HEK293 (cell line): Measurements from ENCODE around the gene INS.

Source experiments
- CTCF ChIA-PET: fragments of 350-600 bp; formaldehyde crosslinking; extraction: SDS; loops from one replicate; lab custom pipeline; 2021; ENCODE audit warnings: antibody characterized with exemption; lab: Yijun Ruan, JAX
- POLR2A ChIA-PET: fragments of 300-600 bp; formaldehyde crosslinking; extraction: SDS; loops from one replicate; lab custom pipeline; 2020; ENCODE audit warnings: antibody characterized with exemption, inconsistent platforms; lab: Yijun Ruan, JAX
- H3K27ac ChIP-seq: fragments of 200-500 bp; sonication (Bioruptor generic); 2 replicates; pipeline ENCODE4 v1.5.1; 2014; ENCODE audit warnings: low read depth, low read length, control low read depth, inconsistent platforms; ENCODE audit errors: extremely low read depth
- H3K36me3 ChIP-seq, 2 experiments: fragments of 200-500 bp in 1 of 2; sonication (Bioruptor generic) in 1 of 2; 1 replicate in 1 of 2; 2 replicates in 1 of 2; pipeline ENCODE4 v1.5.1; 2014 to 2017; ENCODE audit warnings: inconsistent platforms in 2 of 2, low read length in 2 of 2; ENCODE audit not compliant: control insufficient read depth in 2 of 2, insufficient read depth in 1 of 2
- H3K4me1 ChIP-seq: fragments of 200-500 bp; sonication (Bioruptor generic); 2 replicates; pipeline ENCODE4 v1.5.1; 2014; ENCODE audit warnings: mild to moderate bottlenecking, low read length, inconsistent platforms; ENCODE audit not compliant: control insufficient read depth, insufficient read depth
- H3K4me3 ChIP-seq: 2 replicates; pipeline ENCODE4 v1.5.1; 2011; ENCODE audit warnings: low read depth, mild to moderate bottlenecking, control low read depth, low read length, moderate library complexity
- H3K9me3 ChIP-seq: fragments of 200-500 bp; sonication (Bioruptor generic); 2 replicates; pipeline ENCODE4 v1.5.1; 2014; ENCODE audit warnings: low read depth, low read length, inconsistent platforms; ENCODE audit not compliant: control insufficient read depth, insufficient read depth
- INSM2 ChIP-seq: fragments of 450-650 bp; formaldehyde crosslinking; IDR thresholded peaks from 2 replicates; pipeline ENCODE4 v1.5.1; 2016; ENCODE audit warnings: missing biosample characterization, missing genetic modification characterization
- KLF1 ChIP-seq: fragments of 450-650 bp; formaldehyde crosslinking; IDR thresholded peaks from 2 replicates; pipeline ENCODE4 v1.5.1; 2016; ENCODE audit warnings: missing biosample characterization, missing genetic modification characterization
- KLF17 ChIP-seq: fragments of 450-650 bp; formaldehyde crosslinking; IDR thresholded peaks from 2 replicates; pipeline ENCODE4 v1.5.1; 2016; ENCODE audit warnings: missing biosample characterization, missing genetic modification characterization
- KLF7 ChIP-seq: fragments of 450-650 bp; formaldehyde crosslinking; IDR thresholded peaks from 2 replicates; pipeline ENCODE4 v1.5.1; 2016; ENCODE audit warnings: missing biosample characterization, missing genetic modification characterization, borderline replicate concordance
- SALL2 ChIP-seq: fragments of 450-650 bp; formaldehyde crosslinking; IDR thresholded peaks from 2 replicates; pipeline ENCODE4 v1.5.0; 2017; ENCODE audit warnings: missing biosample characterization, mild to moderate bottlenecking, missing genetic modification characterization, borderline replicate concordance
- SCRT2 ChIP-seq: fragments of 450-650 bp; formaldehyde crosslinking; IDR thresholded peaks from 2 replicates; pipeline ENCODE4 v1.5.1; 2016; ENCODE audit warnings: missing biosample characterization, missing genetic modification characterization
- ZBTB48 ChIP-seq: fragments of 450-650 bp; formaldehyde crosslinking; IDR thresholded peaks from 2 replicates; pipeline ENCODE4 v1.5.1; 2016; ENCODE audit warnings: missing biosample characterization, missing genetic modification characterization
- ZFP69B ChIP-seq: fragments of 450-650 bp; formaldehyde crosslinking; IDR thresholded peaks from 2 replicates; pipeline ENCODE4 v1.5.1; 2016; ENCODE audit warnings: missing biosample characterization, missing genetic modification characterization
- ZNF121 ChIP-seq: fragments of 450-650 bp; formaldehyde crosslinking; IDR thresholded peaks from 2 replicates; pipeline ENCODE4 v1.5.1; 2016; ENCODE audit warnings: missing biosample characterization, missing genetic modification characterization
- ZNF132 ChIP-seq: fragments of 450-650 bp; formaldehyde crosslinking; IDR thresholded peaks from 2 replicates; pipeline ENCODE4 v1.5.1; 2017; ENCODE audit warnings: missing biosample characterization, missing genetic modification characterization, borderline replicate concordance
- ZNF155 ChIP-seq: fragments of 450-650 bp; formaldehyde crosslinking; IDR thresholded peaks from 2 replicates; pipeline ENCODE4 v1.5.1; 2016; ENCODE audit warnings: missing biosample characterization, missing genetic modification characterization
- ZNF157 ChIP-seq: fragments of 450-650 bp; formaldehyde crosslinking; IDR thresholded peaks from 2 replicates; pipeline ENCODE4 v1.5.1; 2016; ENCODE audit warnings: missing biosample characterization, missing genetic modification characterization
- ZNF341 ChIP-seq: fragments of 450-650 bp; formaldehyde crosslinking; IDR thresholded peaks from 2 replicates; pipeline ENCODE4; 2016; ENCODE audit warnings: low read depth, missing biosample characterization, missing genetic modification characterization
- ZNF404 ChIP-seq: fragments of 450-650 bp; formaldehyde crosslinking; IDR thresholded peaks from 2 replicates; pipeline ENCODE4 v1.5.1; 2017; ENCODE audit warnings: missing biosample characterization, missing genetic modification characterization
- ZNF416 ChIP-seq: fragments of 450-650 bp; formaldehyde crosslinking; IDR thresholded peaks from 2 replicates; pipeline ENCODE4 v1.5.1; 2016; ENCODE audit warnings: missing biosample characterization, missing genetic modification characterization
- ZNF518A ChIP-seq: fragments of 450-650 bp; formaldehyde crosslinking; conservative IDR thresholded peaks from 2 replicates; pipeline ENCODE4 v1.5.1; 2016; ENCODE audit warnings: low read depth, missing biosample characterization, missing genetic modification characterization
- ZNF549 ChIP-seq: fragments of 450-650 bp; IDR thresholded peaks from 2 replicates; pipeline ENCODE4 v1.5.1; 2018; ENCODE audit warnings: missing biosample characterization, missing genetic modification characterization, mild to moderate bottlenecking, inconsistent platforms, moderate library complexity
- ZNF561 ChIP-seq: fragments of 450-650 bp; IDR thresholded peaks from 2 replicates; pipeline ENCODE4 v1.5.1; 2018; ENCODE audit warnings: missing biosample characterization, missing genetic modification characterization, borderline replicate concordance
- ZNF585B ChIP-seq: fragments of 450-650 bp; formaldehyde crosslinking; IDR thresholded peaks from 2 replicates; pipeline ENCODE4 v1.5.1; 2016; ENCODE audit warnings: missing biosample characterization, missing genetic modification characterization
- ZNF670 ChIP-seq: fragments of 450-650 bp; formaldehyde crosslinking; IDR thresholded peaks from 2 replicates; pipeline ENCODE4 v1.5.1; 2016; ENCODE audit warnings: missing biosample characterization, missing genetic modification characterization, low read depth
- ZNF747 ChIP-seq: fragments of 450-650 bp; formaldehyde crosslinking; IDR thresholded peaks from 2 replicates; pipeline ENCODE4 v1.5.1; 2016; ENCODE audit warnings: missing biosample characterization, missing genetic modification characterization
- ZNF785 ChIP-seq: fragments of 450-650 bp; formaldehyde crosslinking; IDR thresholded peaks from 2 replicates; pipeline ENCODE4 v1.5.1; 2016; ENCODE audit warnings: missing biosample characterization, missing genetic modification characterization
- ZSCAN30 ChIP-seq: fragments of 450-650 bp; IDR thresholded peaks from 2 replicates; pipeline ENCODE4 v1.5.1; 2018; ENCODE audit warnings: missing biosample characterization, mild to moderate bottlenecking, missing genetic modification characterization, moderate library complexity
- TF ChIP-seq, protein P1 (sequence below): fragments of 450-650 bp; formaldehyde crosslinking; conservative IDR thresholded peaks from 2 replicates; pipeline ENCODE4 v1.5.1; 2016; ENCODE audit warnings: low read depth, missing biosample characterization, missing genetic modification characterization

INS gene

DNA sequence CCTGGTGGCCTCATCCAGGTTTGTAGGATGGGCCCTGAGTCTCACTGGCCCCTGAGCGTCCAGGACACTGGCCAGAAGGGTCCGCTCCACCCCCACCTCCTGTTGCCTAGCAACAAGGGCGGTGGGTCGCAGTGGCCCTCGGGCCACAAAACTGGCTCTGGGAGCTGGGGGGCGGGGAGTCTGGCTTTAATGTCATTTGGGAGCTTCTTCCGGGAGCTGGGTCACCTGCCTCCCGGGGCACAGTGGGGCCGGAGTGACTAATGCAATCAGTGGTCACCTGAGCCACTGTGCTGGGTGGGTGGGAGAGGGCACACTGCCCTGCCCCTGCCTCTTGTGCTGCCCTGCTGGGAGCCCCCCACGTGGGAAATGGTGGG lies 8.0 kb upstream of the INS start:
- ChIA-PET POLR2A (no interaction called here), CTCF (interaction anchor here (0.7 to 2.9 kb wide), 2 partner anchors 12 to 18 kb away, joined by 3 to 12 read pairs; no protein-coding TSS in a partner anchor)

DNA sequence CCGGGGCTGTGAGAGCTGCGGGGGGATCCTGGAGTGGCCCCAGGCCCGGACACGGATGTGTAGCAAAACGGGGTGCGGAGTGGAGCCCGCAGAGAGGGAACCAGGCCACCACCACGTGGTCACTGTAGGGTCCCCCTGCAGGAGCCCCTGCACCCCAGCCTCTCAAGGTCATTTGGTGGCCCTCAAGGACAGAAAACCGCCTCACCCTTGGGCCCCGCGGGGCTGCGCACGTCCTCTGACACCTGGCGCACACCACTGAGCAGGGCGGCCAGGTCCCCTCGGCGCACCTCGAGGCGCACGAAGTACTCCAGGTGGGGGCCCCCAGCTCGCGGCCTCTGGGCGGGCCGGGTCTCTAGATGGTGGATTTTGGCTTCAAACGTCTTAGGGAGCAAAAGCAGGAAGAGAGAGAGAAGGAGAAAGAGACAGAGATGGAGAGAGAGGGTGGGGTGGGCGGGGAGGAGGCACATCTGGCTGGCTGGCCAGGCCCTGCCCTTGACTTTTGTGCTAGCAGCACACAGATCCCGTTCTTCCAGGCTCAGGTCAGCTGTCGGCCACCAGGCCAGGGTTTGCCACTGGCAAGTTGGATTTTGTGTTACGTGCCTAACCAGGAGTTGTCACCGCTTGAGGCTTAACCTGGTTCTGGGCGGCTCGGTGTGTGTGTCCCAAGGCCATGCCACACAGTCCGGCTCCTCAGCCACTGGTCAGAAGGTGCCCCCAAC lies 7.4 kb upstream of the INS start:
- H3K27ac ChIP-seq, result no peak overlapping the region
- H3K36me3 ChIP-seq, result no peaks in the 10 kb centered on the region
- H3K4me3 ChIP-seq, result no peak overlapping the region
- CTCF ChIA-PET, result interaction anchor here (0.6 to 2.9 kb wide), 5 partner anchors 12 to 230 kb away, joined by 3 to 12 read pairs (median 3); no protein-coding TSS in a partner anchor
- POLR2A ChIA-PET, result no interaction called here
- TF ChIP-seq ZNF518A (tag by site-specific recombination) (no peak), ZBTB48 (tag by site-specific recombination) (no peak), ZNF132 (tag by site-specific recombination) (no peak), ZNF670 (no peak), ZNF585B (no peak), ZNF785 (tag by site-specific recombination) (no peak), INSM2 (tag by site-specific recombination) (no peak)
- H3K4me1 ChIP-seq, result no peaks in the 10 kb centered on the region
- no peaks in the 10 kb centered on the region for H3K9me3 ChIP-seq

More for the DNA sequence above, 8.0 kb upstream of the INS start:
- Histone ChIP-seq H3K4me1 (no peaks in the 10 kb centered on the region), H3K9me3 (no peaks in the 10 kb centered on the region), H3K36me3 (no peaks in the 10 kb centered on the region), H3K27ac (no peak overlapping the region), H3K4me3 (no peak overlapping the region)
- TF ChIP-seq SALL2 (tag by site-specific recombination) (no peak), KLF17 (tag by site-specific recombination) (no peak), ZNF157 (no peak), ZNF155 (tag by site-specific recombination) (no peak), ZNF121 (no peak), SCRT2 (tag by site-specific recombination) (no peak), ZFP69B (tag by site-specific recombination) (no peak), ZNF341 (tag by site-specific recombination) (no peak), KLF7 (tag by site-specific recombination) (no peak), KLF1 (tag by site-specific recombination) (no peak), ZNF561 (tag by site-specific recombination) (no peak), ZNF416 (tag by site-specific recombination) (no peak), ZNF549 (tag by site-specific recombination) (no peak), ZNF404 (tag by site-specific recombination) (no peak), ZSCAN30 (tag by site-specific recombination) (no peak), ZNF747 (tag by site-specific recombination) (no peak)
- TF ChIP-seq, protein P1, sequence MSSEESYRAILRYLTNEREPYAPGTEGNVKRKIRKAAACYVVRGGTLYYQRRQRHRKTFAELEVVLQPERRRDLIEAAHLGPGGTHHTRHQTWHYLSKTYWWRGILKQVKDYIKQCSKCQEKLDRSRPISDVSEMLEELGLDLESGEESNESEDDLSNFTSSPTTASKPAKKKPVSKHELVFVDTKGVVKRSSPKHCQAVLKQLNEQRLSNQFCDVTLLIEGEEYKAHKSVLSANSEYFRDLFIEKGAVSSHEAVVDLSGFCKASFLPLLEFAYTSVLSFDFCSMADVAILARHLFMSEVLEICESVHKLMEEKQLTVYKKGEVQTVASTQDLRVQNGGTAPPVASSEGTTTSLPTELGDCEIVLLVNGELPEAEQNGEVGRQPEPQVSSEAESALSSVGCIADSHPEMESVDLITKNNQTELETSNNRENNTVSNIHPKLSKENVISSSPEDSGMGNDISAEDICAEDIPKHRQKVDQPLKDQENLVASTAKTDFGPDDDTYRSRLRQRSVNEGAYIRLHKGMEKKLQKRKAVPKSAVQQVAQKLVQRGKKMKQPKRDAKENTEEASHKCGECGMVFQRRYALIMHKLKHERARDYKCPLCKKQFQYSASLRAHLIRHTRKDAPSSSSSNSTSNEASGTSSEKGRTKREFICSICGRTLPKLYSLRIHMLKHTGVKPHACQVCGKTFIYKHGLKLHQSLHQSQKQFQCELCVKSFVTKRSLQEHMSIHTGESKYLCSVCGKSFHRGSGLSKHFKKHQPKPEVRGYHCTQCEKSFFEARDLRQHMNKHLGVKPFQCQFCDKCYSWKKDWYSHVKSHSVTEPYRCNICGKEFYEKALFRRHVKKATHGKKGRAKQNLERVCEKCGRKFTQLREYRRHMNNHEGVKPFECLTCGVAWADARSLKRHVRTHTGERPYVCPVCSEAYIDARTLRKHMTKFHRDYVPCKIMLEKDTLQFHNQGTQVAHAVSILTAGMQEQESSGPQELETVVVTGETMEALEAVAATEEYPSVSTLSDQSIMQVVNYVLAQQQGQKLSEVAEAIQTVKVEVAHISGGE (tag by site-specific recombination), result no peak
